T-cell (primary cell): ENCODE results near the gene HNRNPA3. TPM values are rescaled to one million over a fixed set of nuclear protein-coding genes. Genes with fewer than 3 reads are reported as not detected.

Source experiments
- ATAC-seq, 4 experiments: fragments of 200-7000 bp in 3 of 4; fragments of 150-1000 bp in 1 of 4; cut with Tn5 transposase; replicated peaks in 1 of 4; 1 replicate in 3 of 4; 2 replicates in 1 of 4; pipeline ENCODE4 v1.10.0; 2021; ENCODE audit warnings: moderate library complexity in 3 of 4, mild to moderate bottlenecking in 2 of 4, moderate number of reproducible peaks in 1 of 4
- CTCF ChIA-PET, 2 donors: fragments of 300-600 bp; sonication (Branson Sonifier 250); formaldehyde crosslinking; loops; one replicate each; lab custom pipeline; 2022; ENCODE audit warnings: antibody characterized with exemption in 2 of 2; lab: Charles Lee
- POLR2A ChIA-PET, 2 donors: fragments of 300-600 bp; sonication (Branson Sonifier 250); formaldehyde crosslinking; loops; one replicate each; lab custom pipeline; 2022; ENCODE audit warnings: antibody characterized with exemption in 2 of 2; lab: Charles Lee
- DNase-seq, 35 experiments: peaks; one replicate each; pipeline versions ENCODE4 v3.0.0 to v3.0.0-alpha.2; 2013 to 2023
- H3K27ac ChIP-seq: one replicate; pipeline ENCODE4 v1.5.1; 2013; ENCODE audit warnings: low read length
- H3K27me3 ChIP-seq, 2 experiments: replicated peaks in 1 of 2; 1 replicate in 1 of 2; 2 replicates in 1 of 2; pipeline versions ENCODE4 v1.6.1 to v1.7.0; 2013; ENCODE audit warnings: low read length in 1 of 2, mixed read lengths in 1 of 2; ENCODE audit not compliant: control insufficient read depth in 2 of 2, insufficient read depth in 2 of 2; ENCODE audit errors: extremely low read depth in 1 of 2
- H3K36me3 ChIP-seq, 2 donors: 1 replicate in 1 of 2; 2 replicates in 1 of 2; pipeline versions ENCODE4 v1.6.1 to v1.7.0; 2013; ENCODE audit warnings: low read length in 1 of 2; ENCODE audit not compliant: control insufficient read depth in 2 of 2, insufficient read depth in 1 of 2; ENCODE audit errors: extremely low read depth in 1 of 2
- H3K4me1 ChIP-seq, 2 experiments: 1 replicate in 1 of 2; 2 replicates in 1 of 2; pipeline versions ENCODE4 v1.6.1 to v1.7.0; 2013; ENCODE audit warnings: low read length in 2 of 2, mixed read lengths in 1 of 2; ENCODE audit not compliant: insufficient read depth in 2 of 2, control insufficient read depth in 1 of 2; ENCODE audit errors: extremely low read depth in 1 of 2
- H3K4me3 ChIP-seq, 2 donors: 1 replicate in 1 of 2; 2 replicates in 1 of 2; pipeline versions ENCODE4 v1.5.1 to v1.7.0; 2013; ENCODE audit warnings: mild to moderate bottlenecking in 2 of 2, low read length in 1 of 2, moderate library complexity in 1 of 2; ENCODE audit not compliant: control insufficient read depth in 1 of 2; ENCODE audit errors: extremely low read depth in 1 of 2
- H3K9me3 ChIP-seq: 2 replicates; pipeline ENCODE4 v1.7.0; 2013
- H3K27ac Mint-ChIP-seq, 2 donors: one replicate each; pipeline ENCODE4 v1.8.0; 2020 to 2021; ENCODE audit warnings: mild to moderate bottlenecking in 2 of 2, mixed read lengths in 2 of 2
- H3K27me3 Mint-ChIP-seq, 2 donors: one replicate each; pipeline ENCODE4 v1.8.0; 2021 to 2022; ENCODE audit warnings: mixed read lengths in 2 of 2
- H3K36me3 Mint-ChIP-seq: one replicate; pipeline ENCODE4 v1.8.0; 2021; ENCODE audit warnings: mixed read lengths
- H3K4me1 Mint-ChIP-seq, 3 donors: one replicate each; pipeline ENCODE4 v1.8.0; 2020 to 2022; ENCODE audit warnings: mixed read lengths in 3 of 3, mild to moderate bottlenecking in 1 of 3
- H3K4me3 Mint-ChIP-seq, 3 donors: one replicate each; pipeline ENCODE4 v1.8.0; 2020 to 2022; ENCODE audit warnings: mild to moderate bottlenecking in 3 of 3, mixed read lengths in 3 of 3, moderate library complexity in 3 of 3
- H3K9me3 Mint-ChIP-seq, 3 donors: one replicate each; pipeline ENCODE4 v1.8.0; 2020 to 2022; ENCODE audit warnings: mixed read lengths in 3 of 3
- WGBS: methylation state at CpG from one replicate; pipeline ENCODE4 v1.1.5; 2013; ENCODE audit warnings: missing lambda C conversion rate; ENCODE audit not compliant: insufficient coverage; 5-methylcytosine and 5-hydroxymethylcytosine counted together
- total RNA-seq, 35 experiments: library from RNA in 6 of 35; stranded (reverse) in 6 of 35; fragments of 120-200 nt in 1 of 35; gene quantifications; one replicate each; pipeline versions ENCODE4 v1.2.1 to v1.2.4 and lab custom pipeline; 2013 to 2026

The HNRNPA3 gene
- total RNA-seq, 5 donors from 2014 or later (not counting 1 experiment from before 2014, with no cell fraction given), result 134 to 220 (median 151) TPM

- WGBS, result 65% methylated on average over 3 of the region's 7 CpGs
- Histone ChIP-seq H3K4me3 (no peak overlapping the region), H3K4me1 (peaks cover 8 to 12% of the 10 kb centered on the region in 2 experiments), H3K27me3 (no peaks in the 10 kb centered on the region), H3K36me3 (no peaks in the 10 kb centered on the region), H3K27ac (no peak overlapping the region), H3K9me3 (no peaks in the 10 kb centered on the region)
- ChIA-PET POLR2A (interaction anchor here in 1 of 2 donors (0.6 to 0.9 kb wide), 2 partner anchors 36 to 42 kb away, joined by 3 read pairs; no protein-coding TSS in a partner anchor), CTCF (interaction anchor here in 1 of 2 donors (0.6 kb wide), 2 partner anchors 40 to 355 kb away, joined by 3 to 4 read pairs; no protein-coding TSS in a partner anchor)
- DNase-seq, result no peak
- H3K27ac Mint-ChIP-seq, result no peak overlapping the region
- H3K4me3 Mint-ChIP-seq, result no peak overlapping the region
- no peaks in the 10 kb centered on the region for H3K36me3 Mint-ChIP-seq
- H3K9me3 Mint-ChIP-seq, result no peaks in the 10 kb centered on the region
- H3K4me1 Mint-ChIP-seq, result peaks cover 12 to 21% (median 14%) of the 10 kb centered on the region in 3 donors
- H3K27me3 Mint-ChIP-seq, result peaks cover 0 to 3% of the 10 kb centered on the region in 2 donors
- ATAC-seq, result no peak
These were observed 42.6 kb upstream of the HNRNPA3 start for GRCh38 chr2:177169810-177170514.

GRCh38 chr2:177171418-177171865, 41.2 kb upstream of the HNRNPA3 start:
- no peak overlapping the region for H3K27ac Mint-ChIP-seq
- ChIA-PET CTCF (interaction anchor here in 1 of 2 donors (0.6 kb wide), 1 partner anchor 26 kb away, joined by 3 read pairs; no protein-coding TSS in a partner anchor), POLR2A (no interaction called here)
- no peak overlapping the region for H3K4me3 ChIP-seq
- peaks cover 0 to 3% of the 10 kb centered on the region in 2 experiments for H3K27me3 ChIP-seq
- DNase-seq, result no peak
- peaks cover under 1% of the 10 kb centered on the region in 2 experiments for H3K4me1 ChIP-seq
- peaks cover 0 to 3% of the 10 kb centered on the region in 2 donors for H3K27me3 Mint-ChIP-seq
- H3K4me3 Mint-ChIP-seq, result no peak overlapping the region
- no peaks in the 10 kb centered on the region for H3K36me3 ChIP-seq
- no peak overlapping the region for H3K27ac ChIP-seq
- ATAC-seq, result no peak
- no peaks in the 10 kb centered on the region for H3K9me3 Mint-ChIP-seq
- peaks cover 3 to 12% (median 5%) of the 10 kb centered on the region in 3 donors for H3K4me1 Mint-ChIP-seq
- WGBS, result 85% methylated on average over 3 of the region's 4 CpGs
- no peaks in the 10 kb centered on the region for H3K36me3 Mint-ChIP-seq
- H3K9me3 ChIP-seq, result no peaks in the 10 kb centered on the region

DNA sequence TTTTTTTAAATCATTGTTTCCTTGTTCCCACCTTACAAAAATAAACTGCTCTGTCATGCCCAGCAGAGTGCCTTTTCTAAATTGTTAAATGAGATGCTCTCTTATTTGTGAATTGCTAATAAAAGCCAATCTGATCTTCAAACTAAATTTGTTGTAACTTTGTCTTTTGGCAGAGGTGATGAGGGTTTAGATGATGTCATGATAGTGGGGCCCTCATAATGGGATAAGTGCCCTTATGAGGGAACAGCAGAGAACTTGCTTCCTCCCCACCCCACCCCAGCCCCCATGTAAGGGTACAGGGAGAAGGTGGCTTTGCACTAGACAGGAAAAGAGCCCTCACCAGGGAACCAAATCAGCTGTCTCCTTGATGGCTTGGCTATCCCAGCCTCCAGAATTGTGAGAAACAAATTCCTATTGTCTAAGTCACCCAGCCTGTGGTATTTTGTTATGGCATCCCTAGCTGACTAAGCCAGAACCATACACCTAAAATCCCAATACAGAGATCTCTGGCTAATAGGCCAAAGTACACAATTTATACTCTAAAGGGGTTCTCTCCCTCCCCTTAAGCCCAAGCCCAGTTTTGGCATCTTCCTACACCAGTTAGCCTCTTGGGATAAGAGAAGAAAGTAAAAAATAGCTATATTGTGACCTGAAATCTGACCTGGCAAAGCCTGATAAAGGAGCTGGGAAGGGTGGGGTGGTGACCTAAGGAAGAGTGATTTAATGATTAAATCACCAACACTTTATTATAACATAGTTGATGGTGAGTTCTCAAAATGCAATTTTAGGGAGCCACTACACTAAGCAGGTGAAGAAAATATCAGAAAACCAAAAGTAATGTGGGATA, 40.3 kb upstream of the HNRNPA3 start:
- POLR2A ChIA-PET, result interaction anchor here in 1 of 2 donors (0.6 kb wide), 1 partner anchor 924 kb away, joined by 3 read pairs; no protein-coding TSS in a partner anchor
- no peaks in the 10 kb centered on the region for H3K9me3 Mint-ChIP-seq
- peaks cover 0 to 9% (median 0%) of the 10 kb centered on the region in 3 donors for H3K4me1 Mint-ChIP-seq

DNA sequence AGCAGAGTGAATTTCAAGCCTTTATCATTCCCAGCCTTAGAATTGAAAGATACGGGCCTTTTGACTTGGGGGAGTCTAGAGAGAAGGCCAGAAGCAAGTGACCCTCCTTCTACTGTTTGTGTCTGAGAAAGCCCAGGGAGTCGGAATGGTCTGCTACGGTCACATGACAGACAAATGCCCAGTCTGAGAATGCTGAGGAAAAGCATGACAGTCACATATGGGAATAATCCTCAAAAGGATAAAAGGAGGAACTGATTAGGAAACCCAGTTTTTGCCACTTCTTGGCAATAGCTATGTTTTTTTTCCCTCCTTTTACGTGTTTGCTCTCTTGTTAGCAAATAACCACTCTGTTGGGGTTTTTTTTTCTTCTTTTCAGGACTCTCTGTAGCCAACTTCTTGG, 38.1 kb upstream of the HNRNPA3 start:
- WGBS, result no CpG with 5 or more reads among the region's 4 CpGs
- Mint-ChIP-seq H3K9me3 (no peaks in the 10 kb centered on the region), H3K27me3 (peaks cover 0 to 3% of the 10 kb centered on the region in 2 donors), H3K4me3 (no peak overlapping the region), H3K27ac (no peak overlapping the region), H3K36me3 (no peaks in the 10 kb centered on the region), H3K4me1 (peaks cover 0 to 4% (median 0%) of the 10 kb centered on the region in 3 donors)
- ATAC-seq (no peak), DNase-seq (no peak)
- ChIA-PET CTCF (no interaction called here), POLR2A (interaction anchor here (0.6 to 0.7 kb wide), 3 partner anchors 17 to 121 kb away, joined by 3 to 8 read pairs (median 5); no protein-coding TSS in a partner anchor)
- H3K27me3 ChIP-seq, result peaks cover 0 to 5% of the 10 kb centered on the region in 2 experiments
- no peak overlapping the region for H3K4me3 ChIP-seq
- no peak overlapping the region for H3K27ac ChIP-seq
- H3K9me3 ChIP-seq, result no peaks in the 10 kb centered on the region
- H3K4me1 ChIP-seq, result no peaks in the 10 kb centered on the region
- H3K36me3 ChIP-seq, result no peaks in the 10 kb centered on the region

More for the DNA sequence above, 40.3 kb upstream of the HNRNPA3 start:
- Histone ChIP-seq H3K36me3 (no peaks in the 10 kb centered on the region), H3K9me3 (no peaks in the 10 kb centered on the region), H3K4me3 (no peak overlapping the region), H3K27me3 (peaks cover 0 to 3% of the 10 kb centered on the region in 2 experiments), H3K27ac (no peak overlapping the region), H3K4me1 (no peaks in the 10 kb centered on the region)
- no peak overlapping the region for H3K27ac Mint-ChIP-seq
- ATAC-seq (no peak), DNase-seq (no peak)
- CTCF ChIA-PET, result interaction anchor here in 1 of 2 donors (0.6 kb wide), 1 partner anchor 11 kb away, joined by 4 read pairs; no protein-coding TSS in a partner anchor
- no peaks in the 10 kb centered on the region for H3K36me3 Mint-ChIP-seq
- peaks cover 0 to 3% of the 10 kb centered on the region in 2 donors for H3K27me3 Mint-ChIP-seq
- H3K4me3 Mint-ChIP-seq, result no peak overlapping the region

DNA sequence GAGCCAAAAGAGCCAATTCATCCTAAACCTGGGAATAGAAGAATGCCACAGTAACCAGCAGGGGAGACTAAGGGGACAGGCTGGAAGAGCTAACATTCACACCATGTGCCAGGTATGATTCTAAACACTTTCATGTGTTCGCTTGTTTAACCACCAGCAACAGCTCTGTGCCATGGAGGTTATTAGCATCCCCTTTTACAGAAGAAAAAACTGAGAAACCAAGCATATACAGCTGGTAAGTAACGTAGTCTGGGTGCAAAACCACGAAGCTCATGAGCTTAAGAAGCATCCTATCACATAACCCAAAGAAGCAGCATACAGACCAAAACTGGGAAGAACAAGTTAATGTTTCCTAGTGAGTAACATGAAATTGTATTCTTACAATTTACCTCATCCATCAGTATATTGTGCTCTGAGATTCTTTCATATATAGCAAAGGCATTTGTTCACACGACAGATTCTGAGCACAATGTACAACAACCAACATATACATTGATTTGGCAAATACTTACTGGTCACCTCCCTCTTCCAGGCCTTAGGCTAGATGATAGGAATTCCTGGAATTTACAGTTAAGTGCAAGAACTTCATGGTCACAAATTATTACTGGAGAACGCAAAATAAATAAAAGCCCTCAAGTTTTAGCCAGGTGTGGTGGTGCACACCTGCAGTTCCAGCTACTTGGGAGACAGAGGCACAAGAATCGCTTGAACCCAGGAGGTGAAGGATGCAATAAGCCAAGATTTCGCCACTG, 36.5 kb upstream of the HNRNPA3 start:
- Mint-ChIP-seq H3K4me3 (no peak overlapping the region), H3K27me3 (peaks cover 0 to 3% of the 10 kb centered on the region in 2 donors), H3K27ac (no peak overlapping the region), H3K4me1 (no peaks in the 10 kb centered on the region), H3K9me3 (no peaks in the 10 kb centered on the region), H3K36me3 (no peaks in the 10 kb centered on the region)
- H3K27ac ChIP-seq, result no peak overlapping the region
- ATAC-seq (no peak), DNase-seq (no peak)
- CTCF ChIA-PET, result interaction anchor here in 1 of 2 donors (0.6 to 2.5 kb wide), 2 partner anchors 11 to 130 kb away, joined by 4 to 9 read pairs; no protein-coding TSS in a partner anchor
- WGBS, result 100% methylated on average over 1 of the region's 7 CpGs
- H3K4me1 ChIP-seq, result no peaks in the 10 kb centered on the region
- no peaks in the 10 kb centered on the region for H3K9me3 ChIP-seq
- peaks cover 0 to 5% of the 10 kb centered on the region in 2 experiments for H3K27me3 ChIP-seq
- no peaks in the 10 kb centered on the region for H3K36me3 ChIP-seq
- POLR2A ChIA-PET, result interaction anchor here in 1 of 2 donors (0.6 kb wide), 1 partner anchor 731 kb away, joined by 3 read pairs; no protein-coding TSS in a partner anchor
- H3K4me3 ChIP-seq, result no peak overlapping the region
